B cell (primary cell): ENCODE data around the gene CBARP. TPM values are rescaled to one million over a fixed set of nuclear protein-coding genes. Genes with fewer than 3 reads are reported as not detected.

Source experiments
- ATAC-seq: fragments of 200-7000 bp; cut with Tn5 transposase; one replicate; pipeline ENCODE4 v1.10.0; 2021; ENCODE audit warnings: low read depth, mild to moderate bottlenecking, moderate number of reproducible peaks, moderate library complexity
- CTCF ChIA-PET: fragments of 350-600 bp; sonication (Branson Sonifier 250); formaldehyde crosslinking; loops from one replicate; lab custom pipeline; 2021; ENCODE audit warnings: antibody characterized with exemption, inconsistent platforms; lab: Charles Lee
- POLR2A ChIA-PET: fragments of 350-600 bp; sonication (Branson Sonifier 250); formaldehyde crosslinking; loops from one replicate; lab custom pipeline; 2021; ENCODE audit warnings: antibody characterized with exemption; lab: Charles Lee
- DNase-seq: peaks from one replicate; pipeline ENCODE4 v3.0.0; 2013
- H2AFZ ChIP-seq: 2 replicates; pipeline ENCODE4 v1.6.1; 2012; ENCODE audit warnings: mild to moderate bottlenecking, low read depth, low read length; ENCODE audit not compliant: insufficient read depth, poor library complexity, severe bottlenecking
- H3K27ac ChIP-seq, 2 donors: 1 replicate in 1 of 2; 2 replicates in 1 of 2; pipeline ENCODE4 v1.5.1; 2012 to 2013; ENCODE audit warnings: low read length in 2 of 2, mild to moderate bottlenecking in 2 of 2, moderate library complexity in 1 of 2
- H3K27me3 ChIP-seq, 4 experiments: fragments of 200-600 bp in 1 of 4; sonication (generic) in 1 of 4; replicated peaks in 1 of 4; 1 replicate in 2 of 4; 2 replicates in 2 of 4; pipeline versions ENCODE4 v1.6.1 to v1.7.0; 2013 to 2016; ENCODE audit warnings: low read length in 3 of 4, mild to moderate bottlenecking in 2 of 4, mixed read lengths in 1 of 4, moderate library complexity in 1 of 4; ENCODE audit not compliant: insufficient read depth in 4 of 4, control insufficient read depth in 3 of 4; ENCODE audit errors: control extremely low read depth in 1 of 4
- H3K36me3 ChIP-seq, 2 experiments: replicated peaks in 1 of 2; 1 replicate in 1 of 2; 2 replicates in 1 of 2; pipeline versions ENCODE4 v1.6.1 to v1.7.1; 2013; ENCODE audit warnings: low read length in 1 of 2; ENCODE audit not compliant: insufficient read depth in 2 of 2, control insufficient read depth in 1 of 2; ENCODE audit errors: control extremely low read depth in 1 of 2, extremely low read depth in 1 of 2
- H3K4me1 ChIP-seq, 2 donors: fragments of 200-600 bp in 1 of 2; sonication (generic) in 1 of 2; 1 replicate in 1 of 2; 2 replicates in 1 of 2; pipeline versions ENCODE4 v1.5.1 to v1.6.1; 2013 to 2017; ENCODE audit warnings: low read length in 2 of 2; ENCODE audit not compliant: control insufficient read depth in 2 of 2, insufficient read depth in 2 of 2
- H3K4me2 ChIP-seq: replicated peaks from 2 replicates; pipeline ENCODE3; 2012; ENCODE audit warnings: mild to moderate bottlenecking, low read depth, low read length; ENCODE audit not compliant: poor library complexity, severe bottlenecking
- H3K4me3 ChIP-seq, 5 experiments: fragments of 200-600 bp in 1 of 5; sonication (generic) in 1 of 5; 1 replicate in 3 of 5; 2 replicates in 2 of 5; pipeline versions ENCODE4 v1.5.1 to v1.7.0; 2011 to 2016; ENCODE audit warnings: low read length in 4 of 5, mild to moderate bottlenecking in 4 of 5, low read depth in 2 of 5, control low read depth in 1 of 5, moderate library complexity in 1 of 5; ENCODE audit not compliant: insufficient read depth in 1 of 5; ENCODE audit errors: control extremely low read depth in 1 of 5, extremely low read depth in 1 of 5
- H3K79me2 ChIP-seq: fragments of 200-600 bp; sonication (generic); one replicate; pipeline ENCODE4 v1.6.0; 2016; ENCODE audit warnings: low read length; ENCODE audit not compliant: control insufficient read depth, insufficient read depth
- H3K9ac ChIP-seq: fragments of 200-600 bp; sonication (generic); 2 replicates; pipeline ENCODE4 v1.6.1; 2017; ENCODE audit warnings: mild to moderate bottlenecking, low read length, moderate library complexity
- H3K9me3 ChIP-seq, 3 donors: one replicate each; pipeline versions ENCODE4 v1.6.1 to v1.7.1; 2013; ENCODE audit warnings: low read length in 2 of 3; ENCODE audit not compliant: control insufficient read depth in 2 of 3, insufficient read depth in 1 of 3; ENCODE audit errors: control extremely low read depth in 1 of 3
- H4K20me1 ChIP-seq: 2 replicates; pipeline ENCODE4 v1.6.0; 2012; ENCODE audit warnings: mild to moderate bottlenecking, low read length; ENCODE audit not compliant: insufficient read depth, control insufficient read depth, poor library complexity, severe bottlenecking
- H3K27ac Mint-ChIP-seq: one replicate; pipeline ENCODE4 v1.8.0; 2021; ENCODE audit warnings: mixed read lengths
- H3K27me3 Mint-ChIP-seq: one replicate; pipeline ENCODE4 v1.8.0; 2021; ENCODE audit warnings: mixed read lengths
- H3K4me1 Mint-ChIP-seq: one replicate; pipeline ENCODE4 v1.8.0; 2021; ENCODE audit warnings: mixed read lengths
- H3K4me3 Mint-ChIP-seq: one replicate; pipeline ENCODE4 v1.8.0; 2021; ENCODE audit warnings: mixed read lengths
- H3K9me3 Mint-ChIP-seq: one replicate; pipeline ENCODE4 v1.8.0; 2022; ENCODE audit warnings: mixed read lengths; ENCODE audit not compliant: insufficient read depth
- EZH2 ChIP-seq: IDR thresholded peaks from 2 replicates; pipeline ENCODE4 v1.6.1; 2012; ENCODE audit warnings: borderline replicate concordance, low read depth, mild to moderate bottlenecking, moderate library complexity, low read length; ENCODE audit not compliant: insufficient read depth, poor library complexity, severe bottlenecking
- WGBS: methylation state at CpG from one replicate; pipeline ENCODE4 v1.1.5; 2013; ENCODE audit warnings: missing lambda C conversion rate; ENCODE audit not compliant: insufficient coverage; 5-methylcytosine and 5-hydroxymethylcytosine counted together
- intact Hi-C: fragments of 100-400 bp; cut with micrococcal nuclease; formaldehyde crosslinking; loops from one replicate; pipeline ENCODE4 v1.10.0; 2022
- polyA plus RNA-seq: library from polyadenylated mRNA; depleted of rRNA; stranded (reverse); fragments of >200 nt; gene quantifications from 2 replicates; pipeline ENCODE4 v1.2.3, GENCODE V29; 2012
- total RNA-seq, 2 donors: library from RNA; stranded (reverse); fragments of 120-200 nt in 1 of 2; gene quantifications; 1 replicate in 1 of 2; 2 replicates in 1 of 2; pipeline versions ENCODE4 v1.2.3 to v1.2.4, GENCODE V29; 2013 to 2022
- TF ChIP-seq, protein P1 (sequence below): fragments of 200-600 bp; IDR thresholded peaks from one replicate; pipeline ENCODE4 v1.8.0; 2022; ENCODE audit warnings: antibody characterized with exemption, mild to moderate bottlenecking

Gene CBARP
- total and polyA plus RNA-seq, 2 donors (not counting 1 experiment from before 2014, with no cell fraction given) = not detected

GRCh38 chr19:1259876-1260748 lies 22.3 kb upstream of the CBARP start:
- Mint-ChIP-seq H3K4me1 (peaks cover 78% of the 10 kb centered on the region), H3K4me3 (peak overlapping the region; percentile 97), H3K9me3 (no peaks in the 10 kb centered on the region), H3K27ac (peak overlapping the region; percentile 99), H3K27me3 (no peaks in the 10 kb centered on the region)
- DNase-seq (peak; percentile 86), ATAC-seq (peak; percentile 4)
- H3K4me2 ChIP-seq = peak overlapping the region; percentile 99
- H3K4me3 ChIP-seq = peak overlapping the region in 4 of 5 experiments; percentile 54 to 81 (median 70)
- ChIA-PET POLR2A (interaction anchor here (0.5 to 11.0 kb wide), 7 partner anchors 5 to 999 kb away, joined by 3 to 402 read pairs (median 5); partner anchors contain the start of genes ATP5F1D, CIRBP, FAM174C and WDR18), CTCF (interaction anchor here (1.1 to 10.0 kb wide), 3 partner anchors 9 to 16 kb away, joined by 3 to 658 read pairs (median 18); partner anchors contain the start of genes ATP5F1D and CIRBP)
- intact Hi-C loops = loop anchor here (1.0 to 5.0 kb wide), 2 partner anchors 9 to 353 kb away; partner anchors contain the start of gene CIRBP
- no peak for TF ChIP-seq EZH2
- TF ChIP-seq, protein P1, sequence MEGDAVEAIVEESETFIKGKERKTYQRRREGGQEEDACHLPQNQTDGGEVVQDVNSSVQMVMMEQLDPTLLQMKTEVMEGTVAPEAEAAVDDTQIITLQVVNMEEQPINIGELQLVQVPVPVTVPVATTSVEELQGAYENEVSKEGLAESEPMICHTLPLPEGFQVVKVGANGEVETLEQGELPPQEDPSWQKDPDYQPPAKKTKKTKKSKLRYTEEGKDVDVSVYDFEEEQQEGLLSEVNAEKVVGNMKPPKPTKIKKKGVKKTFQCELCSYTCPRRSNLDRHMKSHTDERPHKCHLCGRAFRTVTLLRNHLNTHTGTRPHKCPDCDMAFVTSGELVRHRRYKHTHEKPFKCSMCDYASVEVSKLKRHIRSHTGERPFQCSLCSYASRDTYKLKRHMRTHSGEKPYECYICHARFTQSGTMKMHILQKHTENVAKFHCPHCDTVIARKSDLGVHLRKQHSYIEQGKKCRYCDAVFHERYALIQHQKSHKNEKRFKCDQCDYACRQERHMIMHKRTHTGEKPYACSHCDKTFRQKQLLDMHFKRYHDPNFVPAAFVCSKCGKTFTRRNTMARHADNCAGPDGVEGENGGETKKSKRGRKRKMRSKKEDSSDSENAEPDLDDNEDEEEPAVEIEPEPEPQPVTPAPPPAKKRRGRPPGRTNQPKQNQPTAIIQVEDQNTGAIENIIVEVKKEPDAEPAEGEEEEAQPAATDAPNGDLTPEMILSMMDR = no peak
- WGBS = 5% methylated on average over 21 of the region's 33 CpGs
- peaks cover 69 to 91% of the 10 kb centered on the region in 2 donors for H3K4me1 ChIP-seq
- peak overlapping the region; percentile 99 to 100 for H3K27ac ChIP-seq
- H3K27me3 ChIP-seq = no peaks in the 10 kb centered on the region
- H2AFZ ChIP-seq = no peak overlapping the region
- H3K36me3 ChIP-seq = peaks cover 0 to 27% of the 10 kb centered on the region in 2 experiments
- H3K9me3 ChIP-seq = no peaks in the 10 kb centered on the region
- peak overlapping the region; percentile 98 for H3K9ac ChIP-seq
- H3K79me2 ChIP-seq = peaks cover 41% of the 10 kb centered on the region
- peaks cover 20% of the 10 kb centered on the region for H4K20me1 ChIP-seq
